Parathyroid adenoma (tissue), 2 donors: ENCODE results near the gene SFXN5.

Source experiments
- H2AFZ ChIP-seq: fragments of 300-600 bp; sonication (generic); one replicate; pipeline ENCODE4 v1.7.0; 2017; ENCODE audit warnings: antibody characterized with exemption, mild to moderate bottlenecking
- H3K27ac ChIP-seq: fragments of 300-600 bp; sonication (generic); one replicate; pipeline ENCODE4 v1.7.0; 2017
- H3K27me3 ChIP-seq: fragments of 300-600 bp; sonication (generic); one replicate; pipeline ENCODE4 v1.7.0; 2017; ENCODE audit warnings: low read length; ENCODE audit not compliant: control insufficient read depth, insufficient read depth
- H3K36me3 ChIP-seq: fragments of 300-600 bp; sonication (generic); one replicate; pipeline ENCODE4 v1.7.0; 2017; ENCODE audit warnings: low read length; ENCODE audit not compliant: control insufficient read depth, insufficient read depth
- H3K4me1 ChIP-seq: fragments of 300-600 bp; sonication (generic); one replicate; pipeline ENCODE4 v1.7.0; 2017; ENCODE audit warnings: control low read depth
- H3K4me2 ChIP-seq: fragments of 300-600 bp; sonication (generic); one replicate; pipeline ENCODE4 v1.7.0; 2017; ENCODE audit warnings: low read length
- H3K4me3 ChIP-seq: fragments of 300-600 bp; sonication (generic); one replicate; pipeline ENCODE4 v1.7.0; 2017; ENCODE audit warnings: low read depth, low read length
- H3K79me2 ChIP-seq: fragments of 300-600 bp; sonication (generic); one replicate; pipeline ENCODE4 v1.7.0; 2017; ENCODE audit warnings: control low read depth
- H3K9ac ChIP-seq: fragments of 300-600 bp; sonication (generic); one replicate; pipeline ENCODE4 v1.7.0; 2017; ENCODE audit warnings: mild to moderate bottlenecking
- H3K9me3 ChIP-seq: fragments of 300-600 bp; sonication (generic); one replicate; pipeline ENCODE4 v1.7.0; 2017; ENCODE audit warnings: low read length; ENCODE audit not compliant: control insufficient read depth
- CTCF ChIP-seq: fragments of 300-600 bp; sonication (generic); IDR thresholded peaks from one replicate; pipeline ENCODE4 v1.7.0; 2017; ENCODE audit warnings: antibody characterized with exemption, mild to moderate bottlenecking
- donor health status: primary hyperparathyroidism.

The SFXN5 gene

GRCh38 chr2:72965770-72966450 lies 105.6 kb downstream of the SFXN5 start:
- H3K4me1 ChIP-seq: no peaks in the 10 kb centered on the region
- no peak overlapping the region for H3K4me3 ChIP-seq
- H3K27ac ChIP-seq: no peak overlapping the region
- no peak overlapping the region for H3K9ac ChIP-seq
- TF ChIP-seq CTCF: no peak
- no peaks in the 10 kb centered on the region for H3K36me3 ChIP-seq
- H3K4me2 ChIP-seq: no peak overlapping the region
- H3K27me3 ChIP-seq: no peaks in the 10 kb centered on the region
- H3K79me2 ChIP-seq: no peaks in the 10 kb centered on the region
- no peak overlapping the region for H2AFZ ChIP-seq
- no peaks in the 10 kb centered on the region for H3K9me3 ChIP-seq

GRCh38 chr2:72965016-72965415 lies 106.5 kb downstream of the SFXN5 start:
- Histone ChIP-seq H3K4me3 (no peak overlapping the region), H3K9me3 (no peaks in the 10 kb centered on the region), H3K27me3 (no peaks in the 10 kb centered on the region), H3K27ac (no peak overlapping the region), H2AFZ (no peak overlapping the region), H3K4me2 (no peak overlapping the region), H3K36me3 (no peaks in the 10 kb centered on the region), H3K79me2 (no peaks in the 10 kb centered on the region), H3K4me1 (no peaks in the 10 kb centered on the region), H3K9ac (no peak overlapping the region)
- TF ChIP-seq CTCF: no peak

GRCh38 chr2:72964146-72964525 lies 107.4 kb downstream of the SFXN5 start:
- TF ChIP-seq CTCF: no peak
- no peaks in the 10 kb centered on the region for H3K36me3 ChIP-seq
- H3K9me3 ChIP-seq: no peaks in the 10 kb centered on the region
- H3K4me2 ChIP-seq: no peak overlapping the region
- H2AFZ ChIP-seq: no peak overlapping the region
- H3K9ac ChIP-seq: no peak overlapping the region
- H3K79me2 ChIP-seq: no peaks in the 10 kb centered on the region
- H3K4me1 ChIP-seq: no peaks in the 10 kb centered on the region
- no peak overlapping the region for H3K27ac ChIP-seq
- no peaks in the 10 kb centered on the region for H3K27me3 ChIP-seq
- H3K4me3 ChIP-seq: no peak overlapping the region

GRCh38 chr2:72963423-72964145 lies 107.9 kb downstream of the SFXN5 start:
- no peak overlapping the region for H3K9ac ChIP-seq
- no peak overlapping the region for H2AFZ ChIP-seq
- H3K27ac ChIP-seq: no peak overlapping the region
- H3K27me3 ChIP-seq: no peaks in the 10 kb centered on the region
- TF ChIP-seq CTCF: no peak
- no peak overlapping the region for H3K4me3 ChIP-seq
- no peaks in the 10 kb centered on the region for H3K79me2 ChIP-seq
- no peaks in the 10 kb centered on the region for H3K9me3 ChIP-seq
- H3K36me3 ChIP-seq: no peaks in the 10 kb centered on the region
- H3K4me2 ChIP-seq: no peak overlapping the region
- no peaks in the 10 kb centered on the region for H3K4me1 ChIP-seq

GRCh38 chr2:72962911-72963310 lies 108.6 kb downstream of the SFXN5 start:
- Histone ChIP-seq H3K4me3 (no peak overlapping the region), H3K36me3 (no peaks in the 10 kb centered on the region), H3K79me2 (no peaks in the 10 kb centered on the region), H2AFZ (no peak overlapping the region), H3K27me3 (no peaks in the 10 kb centered on the region), H3K9me3 (no peaks in the 10 kb centered on the region), H3K4me2 (no peak overlapping the region), H3K27ac (no peak overlapping the region), H3K9ac (no peak overlapping the region), H3K4me1 (no peaks in the 10 kb centered on the region)
- TF ChIP-seq CTCF: no peak
